AG09319 (cell line): ENCODE results near the gene ZNRF3.
"Not testable (repeated sequence)": the region's sequence is repeated elsewhere in the genome, so short reads cannot be mapped to it uniquely, and the experiment has no call there.

ENCODE experiments used
- DNase-seq: peaks from one replicate; pipeline ENCODE4 v3.0.0-alpha.2; 2010; ENCODE audit warnings: low read depth; ENCODE audit errors: extremely low read depth
- CTCF ChIP-seq: IDR thresholded peaks from 2 replicates; pipeline ENCODE4 v1.5.1; 2011; ENCODE audit warnings: low read depth, mild to moderate bottlenecking, inconsistent platforms, low read length, moderate library complexity

Gene ZNRF3

GRCh38 chr22:28846994-28847393, 36.4 kb upstream of the ZNRF3 start:
- no peak for TF ChIP-seq CTCF
- no peak for DNase-seq

- TF ChIP-seq CTCF: peak; percentile 89
- peak; percentile 49 for DNase-seq
Measured at GRCh38 chr22:28855355-28856094, 27.8 kb upstream of the ZNRF3 start.

GRCh38 chr22:28856095-28856455, 27.3 kb upstream of the ZNRF3 start:
- no peak for DNase-seq
- no peak for TF ChIP-seq CTCF

GRCh38 chr22:28857288-28857687, 26.1 kb upstream of the ZNRF3 start:
- TF ChIP-seq CTCF: no peak
- no peak for DNase-seq

GRCh38 chr22:28864878-28865596, 18.3 kb upstream of the ZNRF3 start:
- no peak for DNase-seq
- no peak for TF ChIP-seq CTCF

GRCh38 chr22:28867191-28867590, 16.2 kb upstream of the ZNRF3 start:
- no peak for DNase-seq
- no peak for TF ChIP-seq CTCF

GRCh38 chr22:28868389-28868788, 15.0 kb upstream of the ZNRF3 start:
- DNase-seq: not testable (repeated sequence)
